Fibroblast of lung (primary cell): ENCODE data around the gene ERBB4.

Experiments used
- EZH2 ChIP-seq: IDR thresholded peaks from 2 replicates; pipeline ENCODE4 v1.5.1; 2012; ENCODE audit warnings: low read length, control low read depth, mild to moderate bottlenecking; ENCODE audit errors: missing control alignments
- TF ChIP-seq, protein P1 (sequence below), 2 donors: IDR thresholded peaks in 1 of 2; conservative IDR thresholded peaks in 1 of 2; 1 replicate in 1 of 2; 2 replicates in 1 of 2; pipeline ENCODE4 v1.5.1; 2011 to 2012; ENCODE audit warnings: low read length in 2 of 2, control low read depth in 1 of 2, inconsistent platforms in 1 of 2, low read depth in 1 of 2, mild to moderate bottlenecking in 1 of 2

DNA sequence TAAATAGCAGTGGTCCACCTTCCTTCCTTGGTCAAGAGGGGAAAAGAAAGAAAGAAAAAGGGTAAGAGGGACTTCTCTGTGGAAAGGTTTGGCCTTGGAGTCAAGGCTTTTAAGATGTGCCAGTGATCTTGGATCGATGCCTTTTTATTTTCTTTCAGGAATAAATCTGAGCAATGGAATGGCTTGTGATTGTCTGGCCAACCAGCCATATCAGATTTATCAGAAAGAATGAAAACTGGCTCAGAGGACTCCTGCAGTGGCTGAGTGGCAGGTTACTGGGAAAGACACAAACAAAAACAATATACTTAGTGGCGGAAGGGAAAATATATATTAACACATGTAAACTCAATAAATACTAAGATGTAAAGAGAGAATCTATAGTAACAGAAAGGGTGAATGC is 4.3 kb downstream of the ERBB4 start:
- TF ChIP-seq, protein P1, sequence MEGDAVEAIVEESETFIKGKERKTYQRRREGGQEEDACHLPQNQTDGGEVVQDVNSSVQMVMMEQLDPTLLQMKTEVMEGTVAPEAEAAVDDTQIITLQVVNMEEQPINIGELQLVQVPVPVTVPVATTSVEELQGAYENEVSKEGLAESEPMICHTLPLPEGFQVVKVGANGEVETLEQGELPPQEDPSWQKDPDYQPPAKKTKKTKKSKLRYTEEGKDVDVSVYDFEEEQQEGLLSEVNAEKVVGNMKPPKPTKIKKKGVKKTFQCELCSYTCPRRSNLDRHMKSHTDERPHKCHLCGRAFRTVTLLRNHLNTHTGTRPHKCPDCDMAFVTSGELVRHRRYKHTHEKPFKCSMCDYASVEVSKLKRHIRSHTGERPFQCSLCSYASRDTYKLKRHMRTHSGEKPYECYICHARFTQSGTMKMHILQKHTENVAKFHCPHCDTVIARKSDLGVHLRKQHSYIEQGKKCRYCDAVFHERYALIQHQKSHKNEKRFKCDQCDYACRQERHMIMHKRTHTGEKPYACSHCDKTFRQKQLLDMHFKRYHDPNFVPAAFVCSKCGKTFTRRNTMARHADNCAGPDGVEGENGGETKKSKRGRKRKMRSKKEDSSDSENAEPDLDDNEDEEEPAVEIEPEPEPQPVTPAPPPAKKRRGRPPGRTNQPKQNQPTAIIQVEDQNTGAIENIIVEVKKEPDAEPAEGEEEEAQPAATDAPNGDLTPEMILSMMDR (conservative IDR thresholded peaks at IDR 0.05 in 1 of 2, IDR thresholded peaks at IDR 0.05 in 1 of 2; ENCODE audit: low read depth in 1 of 2, low read length in 2 of 2) = no peak
- no peak for TF ChIP-seq EZH2
